ENCODE measurements around the gene CYTH1. TPM values are rescaled to one million over a fixed set of nuclear protein-coding genes. Genes with fewer than 3 reads are reported as not detected.

CYTH1 gene
- polyA plus RNA-seq, 2 of the 4 experiments (the other 2 are of a cell fraction) = 38.5 to 46.2 TPM

DNA sequence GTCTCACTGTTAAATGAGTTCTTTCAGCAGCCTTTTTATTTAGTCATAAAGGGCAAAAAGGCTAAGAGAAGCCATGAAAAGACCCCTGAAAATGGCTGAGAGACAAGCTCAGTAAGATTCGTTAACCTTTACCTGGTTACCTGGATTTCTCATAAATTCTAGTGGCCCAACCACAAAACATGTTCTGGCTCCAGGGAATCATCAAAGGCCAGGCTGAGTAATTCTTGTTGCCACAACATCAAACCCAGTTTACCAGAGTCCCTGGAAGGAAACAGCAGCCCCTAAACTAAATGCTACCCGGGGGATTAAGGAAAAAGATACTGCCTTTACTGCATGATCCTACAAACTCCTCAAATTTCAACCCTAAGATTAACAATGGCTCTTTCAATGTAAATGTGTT is 15.8 kb downstream of the CYTH1 start:
- FAIRE-seq = no peak
- ATAC-seq = no peak
- ChIA-PET CTCF (interaction anchor here (0.6 to 2.0 kb wide), 3 partner anchors 19 to 450 kb away, joined by 3 to 7 read pairs (median 4); no protein-coding TSS in a partner anchor), POLR2A (interaction anchor here (0.7 kb wide), 1 partner anchor 39 kb away, joined by 4 read pairs; no protein-coding TSS in a partner anchor)
- H3K4me1 ChIP-seq = 0 out of 3 replicates have a peak, but pooled peaks cover 3% of the 10 kb centered on the region
- no peak overlapping the region for H3K27ac ChIP-seq
- no peak overlapping the region for H3K4me2 ChIP-seq
- no peak for DNase-seq (ENCODE audit: low read depth in 1 of 2, low spot score in 1 of 2)
- 55% methylated on average over 2 of the region's 2 CpGs for WGBS (ENCODE audit: missing lambda C conversion rate)
- no peaks in the 10 kb centered on the region for H3K9me3 ChIP-seq
- no peak overlapping the region for H3K4me3 ChIP-seq
- TF ChIP-seq POLR2AphosphoS2 (conservative IDR thresholded peaks at IDR 0.05; ENCODE audit: low read length) = no peak
- TF ChIP-seq HOXB13 (CRISPR knock-in tag; IDR thresholded peaks at IDR 0.05; ENCODE audit: low read depth) = no peak
- no peak for TF ChIP-seq HDAC2 (IDR thresholded peaks at IDR 0.05)
- no peak for TF ChIP-seq GATA3 (IDR thresholded peaks at IDR 0.05; ENCODE audit: borderline replicate concordance)
- TF ChIP-seq BHLHE40 (IDR thresholded peaks at IDR 0.05; ENCODE audit: low read depth, low read length) = no peak
- no peak for TF ChIP-seq FOXS1 (CRISPR knock-in tag; IDR thresholded peaks at IDR 0.05)
- TF ChIP-seq RNF2 (IDR thresholded peaks at IDR 0.05; ENCODE audit: borderline replicate concordance, low read depth) = no peak
- TF ChIP-seq, protein P1, sequence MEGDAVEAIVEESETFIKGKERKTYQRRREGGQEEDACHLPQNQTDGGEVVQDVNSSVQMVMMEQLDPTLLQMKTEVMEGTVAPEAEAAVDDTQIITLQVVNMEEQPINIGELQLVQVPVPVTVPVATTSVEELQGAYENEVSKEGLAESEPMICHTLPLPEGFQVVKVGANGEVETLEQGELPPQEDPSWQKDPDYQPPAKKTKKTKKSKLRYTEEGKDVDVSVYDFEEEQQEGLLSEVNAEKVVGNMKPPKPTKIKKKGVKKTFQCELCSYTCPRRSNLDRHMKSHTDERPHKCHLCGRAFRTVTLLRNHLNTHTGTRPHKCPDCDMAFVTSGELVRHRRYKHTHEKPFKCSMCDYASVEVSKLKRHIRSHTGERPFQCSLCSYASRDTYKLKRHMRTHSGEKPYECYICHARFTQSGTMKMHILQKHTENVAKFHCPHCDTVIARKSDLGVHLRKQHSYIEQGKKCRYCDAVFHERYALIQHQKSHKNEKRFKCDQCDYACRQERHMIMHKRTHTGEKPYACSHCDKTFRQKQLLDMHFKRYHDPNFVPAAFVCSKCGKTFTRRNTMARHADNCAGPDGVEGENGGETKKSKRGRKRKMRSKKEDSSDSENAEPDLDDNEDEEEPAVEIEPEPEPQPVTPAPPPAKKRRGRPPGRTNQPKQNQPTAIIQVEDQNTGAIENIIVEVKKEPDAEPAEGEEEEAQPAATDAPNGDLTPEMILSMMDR (IDR thresholded peaks at IDR 0.05) = no peak
- TF ChIP-seq, protein P2, sequence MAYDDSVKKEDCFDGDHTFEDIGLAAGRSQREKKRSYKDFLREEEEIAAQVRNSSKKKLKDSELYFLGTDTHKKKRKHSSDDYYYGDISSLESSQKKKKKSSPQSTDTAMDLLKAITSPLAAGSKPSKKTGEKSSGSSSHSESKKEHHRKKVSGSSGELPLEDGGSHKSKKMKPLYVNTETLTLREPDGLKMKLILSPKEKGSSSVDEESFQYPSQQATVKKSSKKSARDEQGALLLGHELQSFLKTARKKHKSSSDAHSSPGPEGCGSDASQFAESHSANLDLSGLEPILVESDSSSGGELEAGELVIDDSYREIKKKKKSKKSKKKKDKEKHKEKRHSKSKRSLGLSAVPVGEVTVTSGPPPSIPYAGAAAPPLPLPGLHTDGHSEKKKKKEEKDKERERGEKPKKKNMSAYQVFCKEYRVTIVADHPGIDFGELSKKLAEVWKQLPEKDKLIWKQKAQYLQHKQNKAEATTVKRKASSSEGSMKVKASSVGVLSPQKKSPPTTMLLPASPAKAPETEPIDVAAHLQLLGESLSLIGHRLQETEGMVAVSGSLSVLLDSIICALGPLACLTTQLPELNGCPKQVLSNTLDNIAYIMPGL (CRISPR knock-in tag; IDR thresholded peaks at IDR 0.05; ENCODE audit: borderline replicate concordance) = no peak
- TF ChIP-seq SREBF2 (IDR thresholded peaks at IDR 0.05) = no peak
- no peak for TF ChIP-seq ZSCAN20 (CRISPR knock-in tag; IDR thresholded peaks at IDR 0.05)
- no peak for TF ChIP-seq NFE2L2 (conservative IDR thresholded peaks at IDR 0.05; ENCODE audit: low read length)
- TF ChIP-seq, protein P3, sequence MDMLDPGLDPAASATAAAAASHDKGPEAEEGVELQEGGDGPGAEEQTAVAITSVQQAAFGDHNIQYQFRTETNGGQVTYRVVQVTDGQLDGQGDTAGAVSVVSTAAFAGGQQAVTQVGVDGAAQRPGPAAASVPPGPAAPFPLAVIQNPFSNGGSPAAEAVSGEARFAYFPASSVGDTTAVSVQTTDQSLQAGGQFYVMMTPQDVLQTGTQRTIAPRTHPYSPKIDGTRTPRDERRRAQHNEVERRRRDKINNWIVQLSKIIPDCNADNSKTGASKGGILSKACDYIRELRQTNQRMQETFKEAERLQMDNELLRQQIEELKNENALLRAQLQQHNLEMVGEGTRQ (IDR thresholded peaks at IDR 0.05) = no peak
- no peak for TF ChIP-seq ESRRA (IDR thresholded peaks at IDR 0.05; ENCODE audit: borderline replicate concordance, low read length)
- TF ChIP-seq EHF (CRISPR knock-in tag; IDR thresholded peaks at IDR 0.05) = no peak
- no peak for TF ChIP-seq CEBPB (IDR thresholded peaks at IDR 0.05)

DNA sequence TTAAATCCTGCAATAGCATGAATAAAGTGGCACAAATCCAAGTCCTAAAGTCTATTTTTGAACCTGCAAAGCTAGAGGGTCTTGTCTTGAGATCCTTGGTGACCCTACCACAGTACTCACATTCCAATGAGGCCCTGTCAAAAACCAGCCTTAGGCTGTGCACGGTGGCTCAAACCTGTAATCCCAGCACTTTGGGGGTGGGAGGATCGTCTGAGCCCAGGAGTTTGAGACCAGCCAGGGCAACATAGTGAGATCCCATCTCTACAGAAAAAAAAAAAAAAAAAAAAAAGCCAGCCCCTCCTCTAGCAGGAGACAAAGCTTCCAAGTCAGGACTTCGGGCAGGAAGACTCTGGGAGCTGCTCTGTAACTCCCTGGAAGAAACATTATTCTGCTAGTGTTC is 16.3 kb downstream of the CYTH1 start:
- DNase-seq (ENCODE audit: low read depth in 1 of 2, low spot score in 1 of 2) (no peak), ATAC-seq (no peak), FAIRE-seq (no peak)
- no peak overlapping the region for H3K4me3 ChIP-seq
- 0 out of 3 replicates have a peak, but pooled peaks cover 3% of the 10 kb centered on the region for H3K4me1 ChIP-seq
- 93% methylated on average over 3 of the region's 3 CpGs for WGBS (ENCODE audit: missing lambda C conversion rate)
- no peak overlapping the region for H3K4me2 ChIP-seq
- no peaks in the 10 kb centered on the region for H3K9me3 ChIP-seq
- ChIA-PET CTCF (interaction anchor here (0.6 to 2.0 kb wide), 3 partner anchors 18 to 450 kb away, joined by 3 to 7 read pairs (median 5); no protein-coding TSS in a partner anchor), POLR2A (interaction anchor here (0.7 kb wide), 1 partner anchor 39 kb away, joined by 4 read pairs; no protein-coding TSS in a partner anchor)
- H3K27ac ChIP-seq = no peak overlapping the region
- TF ChIP-seq MAZ (IDR thresholded peaks at IDR 0.05; ENCODE audit: borderline replicate concordance, low read depth, low read length) (no peak), HEYL (CRISPR knock-in tag; IDR thresholded peaks at IDR 0.05) (no peak), PHF8 (IDR thresholded peaks at IDR 0.05; ENCODE audit: borderline replicate concordance, low read depth) (no peak), CEBPB (IDR thresholded peaks at IDR 0.05) (no peak), RFX5 (IDR thresholded peaks at IDR 0.05) (no peak), HOXB13 (CRISPR knock-in tag; IDR thresholded peaks at IDR 0.05; ENCODE audit: low read depth) (no peak), FOXS1 (CRISPR knock-in tag; IDR thresholded peaks at IDR 0.05) (no peak), NFE2L2 (conservative IDR thresholded peaks at IDR 0.05; ENCODE audit: low read length) (no peak), BHLHE40 (IDR thresholded peaks at IDR 0.05; ENCODE audit: low read depth, low read length) (no peak), EP300 (IDR thresholded peaks at IDR 0.05) (no peak), CHD2 (IDR thresholded peaks at IDR 0.05; ENCODE audit: low read length, partially characterized antibody) (no peak), MAFK (IDR thresholded peaks at IDR 0.05; ENCODE audit: partially characterized antibody) (no peak), EHMT2 (IDR thresholded peaks at IDR 0.05; ENCODE audit: low read depth) (no peak), FOSB (CRISPR knock-in tag; IDR thresholded peaks at IDR 0.05) (no peak), HOXB5 (CRISPR knock-in tag; IDR thresholded peaks at IDR 0.05) (no peak)
- TF ChIP-seq, protein P4, sequence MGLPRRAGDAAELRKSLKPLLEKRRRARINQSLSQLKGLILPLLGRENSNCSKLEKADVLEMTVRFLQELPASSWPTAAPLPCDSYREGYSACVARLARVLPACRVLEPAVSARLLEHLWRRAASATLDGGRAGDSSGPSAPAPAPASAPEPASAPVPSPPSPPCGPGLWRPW (IDR thresholded peaks at IDR 0.05) = no peak
